ENCODE data around the gene OXTR.

- TF ChIP-seq POLR2A (IDR thresholded peaks at IDR 0.05) = no peak
- peak in 2 of 5 experiments; percentile 11 to 26 for TF ChIP-seq CTCF (IDR thresholded peaks at IDR 0.05 in 4 of 5, conservative IDR thresholded peaks at IDR 0.05 in 1 of 5)
These were observed 1.6 kb downstream of the OXTR start for GRCh38 chr3:8767667-8768363.

Measured in gastrocnemius medialis (tissue), 4 donors.